GM18909 (cell line): ENCODE results near the gene MAGEC3.
"Not testable (repeated sequence)": the region's sequence is repeated elsewhere in the genome, so short reads cannot be mapped to it uniquely, and the experiment has no call there.

Experiments used
- ATAC-seq: cut with Tn5 transposase; IDR thresholded peaks from one replicate; pipeline ENCODE4 v1.9.1; 2021; ENCODE audit warnings: mild to moderate bottlenecking; ENCODE audit not compliant: unreplicated experiment, poor library complexity

Gene MAGEC3

GRCh38 chrX:141838016-141838415 is at the start of gene MAGEC3:
Gene MAGEC3 (plus strand): TSS chrX:141838316. CDS start chrX:141838316, 0 bp downstream.
- no peak for ATAC-seq

GRCh38 chrX:141791856-141792255 is 46.3 kb upstream of the MAGEC3 start:
- no peak for ATAC-seq

- ATAC-seq, result no peak
Measured at GRCh38 chrX:141811438-141811837, 26.7 kb upstream of the MAGEC3 start.

GRCh38 chrX:141814213-141814857 is 23.8 kb upstream of the MAGEC3 start:
- ATAC-seq, result no peak

GRCh38 chrX:141815904-141816303 is 22.2 kb upstream of the MAGEC3 start:
- ATAC-seq, result no peak

- ATAC-seq, result no peak
Measured at GRCh38 chrX:141832247-141832646, 5.9 kb upstream of the MAGEC3 start.

- no peak for ATAC-seq
Measured at GRCh38 chrX:141839856-141840255, 1.7 kb downstream of the MAGEC3 start.

GRCh38 chrX:141857479-141857878 is 19.4 kb downstream of the MAGEC3 start:
- ATAC-seq, result no peak

GRCh38 chrX:141879616-141880015 is 41.5 kb downstream of the MAGEC3 start:
- ATAC-seq, result no peak

GRCh38 chrX:141888811-141889210 is 50.7 kb downstream of the MAGEC3 start:
- ATAC-seq, result not testable (repeated sequence)

GRCh38 chrX:141894733-141895132 is 56.6 kb downstream of the MAGEC3 start:
- ATAC-seq, result no peak

- ATAC-seq, result no peak
Measured at GRCh38 chrX:141897690-141898089, 59.6 kb downstream of the MAGEC3 start.

GRCh38 chrX:141902366-141902765 is 64.2 kb downstream of the MAGEC3 start:
- no peak for ATAC-seq

- ATAC-seq, result no peak
Measured at GRCh38 chrX:141903400-141904155, 65.5 kb downstream of the MAGEC3 start, which contains the start of gene MAGEC1. Gene MAGEC1 (plus strand): TSS chrX:141903894. CDS start chrX:141905073, 1,179 bp downstream.

- no peak for ATAC-seq
Measured at GRCh38 chrX:141904262-141904661, 66.1 kb downstream of the MAGEC3 start.

GRCh38 chrX:141917801-141918200 is 79.7 kb downstream of the MAGEC3 start:
- ATAC-seq, result no peak

- no peak for ATAC-seq
Measured at GRCh38 chrX:141924293-141924692, 86.2 kb downstream of the MAGEC3 start.

GRCh38 chrX:141928432-141928831 is 90.3 kb downstream of the MAGEC3 start:
- ATAC-seq, result no peak

GRCh38 chrX:141934059-141934641 is 96.0 kb downstream of the MAGEC3 start:
- ATAC-seq, result no peak

GRCh38 chrX:141935645-141936044 is 97.5 kb downstream of the MAGEC3 start:
- ATAC-seq, result no peak

- ATAC-seq, result no peak
Measured at GRCh38 chrX:141936080-141936479, 98.0 kb downstream of the MAGEC3 start.
